ENCODE measurements around the gene TMEM259. TPM values are rescaled to one million over a fixed set of nuclear protein-coding genes. Genes with fewer than 3 reads are reported as not detected.

Gene TMEM259
- total RNA-seq, 1 experiment from 2014 or later, result 202 TPM

GRCh38 chr19:1055028-1055425 lies 34.1 kb upstream of the TMEM259 start (continued):
- TF ChIP-seq, protein P1, sequence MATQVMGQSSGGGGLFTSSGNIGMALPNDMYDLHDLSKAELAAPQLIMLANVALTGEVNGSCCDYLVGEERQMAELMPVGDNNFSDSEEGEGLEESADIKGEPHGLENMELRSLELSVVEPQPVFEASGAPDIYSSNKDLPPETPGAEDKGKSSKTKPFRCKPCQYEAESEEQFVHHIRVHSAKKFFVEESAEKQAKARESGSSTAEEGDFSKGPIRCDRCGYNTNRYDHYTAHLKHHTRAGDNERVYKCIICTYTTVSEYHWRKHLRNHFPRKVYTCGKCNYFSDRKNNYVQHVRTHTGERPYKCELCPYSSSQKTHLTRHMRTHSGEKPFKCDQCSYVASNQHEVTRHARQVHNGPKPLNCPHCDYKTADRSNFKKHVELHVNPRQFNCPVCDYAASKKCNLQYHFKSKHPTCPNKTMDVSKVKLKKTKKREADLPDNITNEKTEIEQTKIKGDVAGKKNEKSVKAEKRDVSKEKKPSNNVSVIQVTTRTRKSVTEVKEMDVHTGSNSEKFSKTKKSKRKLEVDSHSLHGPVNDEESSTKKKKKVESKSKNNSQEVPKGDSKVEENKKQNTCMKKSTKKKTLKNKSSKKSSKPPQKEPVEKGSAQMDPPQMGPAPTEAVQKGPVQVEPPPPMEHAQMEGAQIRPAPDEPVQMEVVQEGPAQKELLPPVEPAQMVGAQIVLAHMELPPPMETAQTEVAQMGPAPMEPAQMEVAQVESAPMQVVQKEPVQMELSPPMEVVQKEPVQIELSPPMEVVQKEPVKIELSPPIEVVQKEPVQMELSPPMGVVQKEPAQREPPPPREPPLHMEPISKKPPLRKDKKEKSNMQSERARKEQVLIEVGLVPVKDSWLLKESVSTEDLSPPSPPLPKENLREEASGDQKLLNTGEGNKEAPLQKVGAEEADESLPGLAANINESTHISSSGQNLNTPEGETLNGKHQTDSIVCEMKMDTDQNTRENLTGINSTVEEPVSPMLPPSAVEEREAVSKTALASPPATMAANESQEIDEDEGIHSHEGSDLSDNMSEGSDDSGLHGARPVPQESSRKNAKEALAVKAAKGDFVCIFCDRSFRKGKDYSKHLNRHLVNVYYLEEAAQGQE (IDR thresholded peaks at IDR 0.05; ENCODE audit: low read depth), result no peak

GRCh38 chr19:1054102-1055027 lies 33.4 kb upstream of the TMEM259 start:
- ChIA-PET RAD21 (ENCODE audit: low non-redundant PET in 1 of 2, low total read pairs in 2 of 2, uncharacterized antibody in 2 of 2, unreplicated experiment in 2 of 2) (no interaction called here), POLR2A (interaction anchor here (1.6 kb wide), 1 partner anchor 10 kb away, joined by 4 read pairs; no protein-coding TSS in a partner anchor), CTCF (interaction anchor here (1.3 kb wide), 1 partner anchor 11 kb away, joined by 3 read pairs; no protein-coding TSS in a partner anchor)
- no peak overlapping the region for H3K9ac ChIP-seq (ENCODE audit: low read length)
- no peak for ATAC-seq
- H4K20me1 ChIP-seq (ENCODE audit: insufficient read depth), result no peaks in the 10 kb centered on the region
- H3K36me3 ChIP-seq (ENCODE audit: control insufficient read depth in 1 of 2, insufficient read depth in 2 of 2, low read length in 2 of 2), result peaks cover 2 to 4% of the 10 kb centered on the region in 2 experiments; a peak in 3 of 4 replicates
- no TSS peak for BruUV-seq (replicated peaks)
- no peak for TF ChIP-seq JUND (IDR thresholded peaks at IDR 0.05)
- no peak for TF ChIP-seq TCF7L2 (IDR thresholded peaks at IDR 0.05; ENCODE audit: borderline replicate concordance, extremely low read depth, insufficient read depth, insufficient read length)
- no peak for TF ChIP-seq EZH2phosphoT487 (IDR thresholded peaks at IDR 0.05; ENCODE audit: borderline replicate concordance)
- TF ChIP-seq CEBPB (IDR thresholded peaks at IDR 0.05; ENCODE audit: low read depth), result no peak
- no peak for TF ChIP-seq SIN3A (IDR thresholded peaks at IDR 0.05; ENCODE audit: low read depth)
- TF ChIP-seq, protein P1 (IDR thresholded peaks at IDR 0.05; ENCODE audit: low read depth), result no peak
- TF ChIP-seq ZFX (IDR thresholded peaks at IDR 0.05), result no peak
- TF ChIP-seq POLR2A (IDR thresholded peaks at IDR 0.05; ENCODE audit: borderline replicate concordance, extremely low read depth, insufficient read depth, insufficient read length), result no peak
- TF ChIP-seq, protein P2, sequence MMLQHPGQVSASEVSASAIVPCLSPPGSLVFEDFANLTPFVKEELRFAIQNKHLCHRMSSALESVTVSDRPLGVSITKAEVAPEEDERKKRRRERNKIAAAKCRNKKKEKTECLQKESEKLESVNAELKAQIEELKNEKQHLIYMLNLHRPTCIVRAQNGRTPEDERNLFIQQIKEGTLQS (IDR thresholded peaks at IDR 0.05), result no peak
- no peak for TF ChIP-seq CBX3 (IDR thresholded peaks at IDR 0.05; ENCODE audit: low read depth)
- no peak for TF ChIP-seq POLR2AphosphoS5 (IDR thresholded peaks at IDR 0.05; ENCODE audit: low read depth, low read length)
- TF ChIP-seq SP1 (IDR thresholded peaks at IDR 0.05; ENCODE audit: low read depth), result no peak
- TF ChIP-seq ZNF274 (IDR thresholded peaks at IDR 0.05; ENCODE audit: low read depth, low read length), result no peak
- no peaks in the 10 kb centered on the region for H3K27me3 ChIP-seq (ENCODE audit: insufficient read depth, low read length)
- no peak for DNase-seq (ENCODE audit: low read depth, low spot score)
- H3K4me2 ChIP-seq (ENCODE audit: low read length), result no peak overlapping the region
- H3K4me1 ChIP-seq (ENCODE audit: control insufficient read depth in 1 of 2, insufficient read depth in 2 of 2, low read length in 2 of 2), result peaks cover 0 to 13% of the 10 kb centered on the region in 2 experiments; a peak in 3 of 4 replicates
- H3K79me2 ChIP-seq (ENCODE audit: insufficient read depth, low read length), result no peaks in the 10 kb centered on the region
- no peak overlapping the region for H3K27ac ChIP-seq (ENCODE audit: low read depth, low read length)
- H3K9me3 ChIP-seq (ENCODE audit: control insufficient read depth in 1 of 2, insufficient read depth in 1 of 2, low read depth in 1 of 2, low read length in 2 of 2), result no peaks in the 10 kb centered on the region
- no peak overlapping the region for H3K4me3 ChIP-seq (replicated peaks in 1 of 2; ENCODE audit: low read depth in 1 of 2, low read length in 2 of 2)
- intact Hi-C loops (cut with micrococcal nuclease), result no loop called here
- no peak overlapping the region for H2AFZ ChIP-seq (ENCODE audit: low read depth, low read length, poor library complexity, severe bottlenecking)
- no peaks in the 10 kb centered on the region for H3K9me2 ChIP-seq (ENCODE audit: insufficient read depth)

All from HCT116 (cell line).